ENCODE data around the gene SERPINA6.
"Not testable (repeated sequence)": the region's sequence is repeated elsewhere in the genome, so short reads cannot be mapped to it uniquely, and the experiment has no call there.

Gene SERPINA6

GRCh38 chr14:94322648-94323570 lies at the start of gene SERPINA6:
Gene SERPINA6 (minus strand): TSS chr14:94323336. CDS start chr14:94314648, 8,688 bp downstream.
- no peak for DNase-seq

- DNase-seq = no peak
Observed at GRCh38 chr14:94372021-94372605, 49.0 kb upstream of the SERPINA6 start.

- DNase-seq = no peak
Observed at GRCh38 chr14:94370524-94370910, 47.4 kb upstream of the SERPINA6 start.

- DNase-seq = not testable (repeated sequence)
Observed at GRCh38 chr14:94369766-94370523, 46.8 kb upstream of the SERPINA6 start.

GRCh38 chr14:94368956-94369355 lies 45.8 kb upstream of the SERPINA6 start:
- no peak for DNase-seq

GRCh38 chr14:94368243-94368590 lies 45.1 kb upstream of the SERPINA6 start:
- DNase-seq = no peak

- no peak for DNase-seq
Observed at GRCh38 chr14:94367347-94368242, 44.5 kb upstream of the SERPINA6 start.

- DNase-seq = no peak
Observed at GRCh38 chr14:94366146-94366915, 43.2 kb upstream of the SERPINA6 start, which contains the start of gene SERPINA2. Gene SERPINA2 (minus strand): TSS chr14:94366698.

GRCh38 chr14:94365624-94366023 lies 42.5 kb upstream of the SERPINA6 start:
- no peak for DNase-seq

- DNase-seq = no peak
Observed at GRCh38 chr14:94364964-94365363, 41.8 kb upstream of the SERPINA6 start.

GRCh38 chr14:94364037-94364436 lies 40.9 kb upstream of the SERPINA6 start:
- DNase-seq = no peak

- DNase-seq = no peak
Observed at GRCh38 chr14:94363151-94363624, 40.1 kb upstream of the SERPINA6 start.

- no peak for DNase-seq
Observed at GRCh38 chr14:94362614-94363133, 39.5 kb upstream of the SERPINA6 start.

- DNase-seq = no peak
Observed at GRCh38 chr14:94361682-94362081, 38.5 kb upstream of the SERPINA6 start.

- no peak for DNase-seq
Observed at GRCh38 chr14:94360945-94361565, 37.9 kb upstream of the SERPINA6 start.

- DNase-seq = no peak
Observed at GRCh38 chr14:94357166-94357565, 34.0 kb upstream of the SERPINA6 start.

- no peak for DNase-seq
Observed at GRCh38 chr14:94356379-94357056, 33.4 kb upstream of the SERPINA6 start.

GRCh38 chr14:94355191-94355794 lies 32.2 kb upstream of the SERPINA6 start:
- no peak for DNase-seq

- no peak for DNase-seq
Observed at GRCh38 chr14:94354638-94355185, 31.6 kb upstream of the SERPINA6 start.

All from DMS79 treated with DMSO at 0.1 percent for 48 hours (cell line).